GM12801 (cell line): ENCODE data around the gene DSCAM.

ENCODE experiments used
- CTCF ChIP-seq: IDR thresholded peaks from one replicate; pipeline ENCODE4 v1.5.1; 2011; ENCODE audit warnings: control low read depth; ENCODE audit not compliant: insufficient read length; ENCODE audit errors: extremely low read depth

Gene DSCAM

DNA sequence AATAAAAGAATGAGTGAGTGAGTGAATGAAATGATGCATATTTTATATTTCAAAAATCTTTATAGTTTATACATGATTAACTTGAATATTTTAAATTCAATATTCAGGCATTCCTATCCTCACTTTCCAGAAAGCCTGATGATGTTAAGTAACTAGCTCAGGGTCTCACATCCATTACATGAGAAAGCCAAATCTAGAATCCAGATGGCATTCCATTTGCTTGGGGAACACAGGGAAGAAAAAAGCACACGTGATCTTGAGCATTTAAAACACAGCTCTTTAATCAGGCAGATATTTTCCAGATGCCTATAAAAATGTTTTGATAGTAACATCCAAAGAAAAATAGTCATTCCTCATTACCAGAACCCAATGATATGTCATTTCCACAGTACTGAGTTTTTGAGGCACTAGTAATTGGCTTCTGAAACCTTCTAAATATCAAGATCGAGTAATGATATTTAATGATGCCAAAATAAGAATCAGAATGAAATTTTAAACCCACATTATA is 291.9 kb downstream of the DSCAM start:
- no peak for TF ChIP-seq CTCF

GRCh38 chr21:40553781-40554180 is 293.2 kb downstream of the DSCAM start:
- no peak for TF ChIP-seq CTCF

- TF ChIP-seq CTCF: no peak
These were observed 298.9 kb downstream of the DSCAM start for GRCh38 chr21:40547906-40548513.

GRCh38 chr21:40546647-40547046 is 300.3 kb downstream of the DSCAM start:
- TF ChIP-seq CTCF: no peak

- TF ChIP-seq CTCF: no peak
These were observed 306.7 kb downstream of the DSCAM start for GRCh38 chr21:40540216-40540615.

- no peak for TF ChIP-seq CTCF
These were observed 312.1 kb downstream of the DSCAM start for GRCh38 chr21:40534886-40535285.

- no peak for TF ChIP-seq CTCF
These were observed 315.4 kb downstream of the DSCAM start for GRCh38 chr21:40531431-40532110.
